Colonic mucosa (tissue), 4 donors: Measurements from ENCODE around the gene TTN. TPM values are rescaled to one million over a fixed set of nuclear protein-coding genes. Genes with fewer than 3 reads are reported as not detected.

ENCODE experiments used
- DNase-seq: peaks from one replicate; pipeline ENCODE4 v3.0.0-alpha.2; 2020
- H3K27ac ChIP-seq: fragments of 200-600 bp; one replicate; pipeline ENCODE4 v1.8.0; 2021
- H3K27me3 ChIP-seq: fragments of 200-600 bp; one replicate; pipeline ENCODE4 v1.8.0; 2021
- H3K36me3 ChIP-seq: fragments of 200-600 bp; one replicate; pipeline ENCODE4 v1.8.0; 2021
- H3K4me1 ChIP-seq: fragments of 200-600 bp; one replicate; pipeline ENCODE4 v1.8.0; 2021; ENCODE audit warnings: mild to moderate bottlenecking
- H3K4me3 ChIP-seq: fragments of 200-600 bp; one replicate; pipeline ENCODE4 v1.8.0; 2021
- H3K9ac ChIP-seq, 2 donors: one replicate each; pipeline ENCODE4 v1.7.0; 2013; ENCODE audit warnings: control low read depth in 2 of 2, low read depth in 2 of 2, low read length in 2 of 2
- H3K9me3 ChIP-seq: fragments of 200-600 bp; one replicate; pipeline ENCODE4 v1.8.0; 2021
- CTCF ChIP-seq: fragments of 200-600 bp; IDR thresholded peaks from one replicate; pipeline ENCODE4 v1.8.0; 2022; ENCODE audit warnings: antibody characterized with exemption, mild to moderate bottlenecking
- intact Hi-C: fragments of 100-400 bp; cut with DNase I; formaldehyde crosslinking; loops from one replicate; pipeline ENCODE4 v1.14.1; 2022
- total RNA-seq, 2 donors: library from RNA; stranded (reverse); fragmentation: NEBNext Ultra II Directional in 1 of 2; extraction: Animal tissue kit (Norgen Biotek cat#: 25700) in 1 of 2; gene quantifications; one replicate each; pipeline ENCODE4 v1.2.1, GENCODE V29; 2021
- donor health status: healthy.
- donor health status: DM: no; HTN: no; CAD: no.
- donor health status: DM: no; HTN: no; CAD: no.

The TTN gene
- total RNA-seq, 2 donors from 2014 or later, result 0.99 to 1.8 TPM

DNA sequence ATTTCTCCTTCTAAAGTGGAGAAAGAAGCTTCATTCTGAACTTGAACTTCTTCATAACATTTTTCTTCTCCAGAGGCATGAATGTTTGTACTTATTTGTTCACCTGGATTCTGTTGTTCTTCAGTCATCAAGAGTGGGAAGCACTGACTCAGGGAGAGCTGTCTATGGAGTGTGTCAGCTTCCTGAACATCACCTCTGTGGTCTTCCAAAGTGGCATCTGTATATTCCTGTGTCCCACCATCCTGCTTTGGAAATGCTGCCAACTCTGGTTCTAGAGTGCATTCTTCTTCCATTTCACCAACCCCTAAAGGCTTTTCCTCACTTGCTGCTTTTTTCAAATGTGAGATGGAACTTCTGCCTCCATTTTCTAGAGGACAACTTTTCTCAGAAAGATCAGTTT is 59.5 kb downstream of the TTN start:
- TF ChIP-seq CTCF, result no peak
- H3K4me3 ChIP-seq, result no peak overlapping the region
- H3K27ac ChIP-seq, result no peak overlapping the region
- no peaks in the 10 kb centered on the region for H3K9me3 ChIP-seq
- H3K36me3 ChIP-seq, result no peaks in the 10 kb centered on the region
- H3K4me1 ChIP-seq, result no peaks in the 10 kb centered on the region
- no peak for DNase-seq
- H3K27me3 ChIP-seq, result no peaks in the 10 kb centered on the region
- intact Hi-C loops, result no loop called here
- no peak overlapping the region for H3K9ac ChIP-seq

DNA sequence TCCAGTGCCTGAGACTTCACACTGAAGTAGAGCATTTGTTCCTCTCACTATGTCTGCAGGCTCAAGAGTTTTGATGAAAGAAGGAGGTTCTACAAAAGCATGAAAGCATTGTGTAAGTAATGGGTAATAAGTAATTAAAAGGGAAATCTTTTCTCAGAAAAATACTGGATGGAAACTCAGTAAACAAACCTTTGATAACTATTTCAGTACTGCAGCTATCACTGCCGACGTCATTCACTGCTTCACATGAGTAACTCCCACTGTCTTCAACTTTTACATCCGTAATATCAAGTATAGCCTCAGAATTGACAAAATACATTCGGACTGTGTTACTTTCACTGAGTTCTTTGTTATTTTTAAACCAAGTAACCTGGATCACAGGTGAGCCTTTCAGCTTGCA is 72.7 kb downstream of the TTN start:
- Histone ChIP-seq H3K4me3 (no peak overlapping the region), H3K9me3 (no peaks in the 10 kb centered on the region), H3K9ac (no peak overlapping the region), H3K36me3 (no peaks in the 10 kb centered on the region), H3K27me3 (no peaks in the 10 kb centered on the region), H3K4me1 (no peaks in the 10 kb centered on the region), H3K27ac (no peak overlapping the region)
- no peak for DNase-seq
- intact Hi-C loops, result no loop called here
- no peak for TF ChIP-seq CTCF

DNA sequence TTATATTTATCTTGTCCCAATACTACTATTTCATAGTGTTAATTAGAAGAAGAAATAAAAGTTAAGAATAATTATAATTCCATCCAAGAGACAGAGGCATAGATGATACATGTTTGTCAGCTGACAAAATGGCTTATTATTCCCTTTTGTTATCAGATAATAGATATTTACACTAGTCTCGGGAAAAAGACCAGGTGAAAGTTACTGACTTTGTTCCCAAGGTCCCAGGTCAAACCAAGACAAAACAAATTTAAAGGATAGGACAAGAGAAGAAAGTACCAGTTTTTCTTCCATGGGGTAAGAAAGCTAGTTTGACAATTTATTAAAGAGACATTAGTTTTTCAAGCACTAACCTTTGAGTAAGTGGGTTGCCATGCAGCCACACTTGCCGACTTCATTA is 73.2 kb downstream of the TTN start:
- DNase-seq, result no peak
- intact Hi-C loops, result no loop called here
- Histone ChIP-seq H3K27ac (no peak overlapping the region), H3K4me1 (no peaks in the 10 kb centered on the region), H3K9ac (no peak overlapping the region), H3K27me3 (no peaks in the 10 kb centered on the region), H3K36me3 (no peaks in the 10 kb centered on the region), H3K9me3 (no peaks in the 10 kb centered on the region), H3K4me3 (no peak overlapping the region)
- no peak for TF ChIP-seq CTCF

- Histone ChIP-seq H3K9me3 (no peaks in the 10 kb centered on the region), H3K9ac (no peak overlapping the region), H3K27ac (no peak overlapping the region), H3K4me3 (no peak overlapping the region), H3K36me3 (no peaks in the 10 kb centered on the region), H3K4me1 (no peaks in the 10 kb centered on the region), H3K27me3 (no peaks in the 10 kb centered on the region)
- TF ChIP-seq CTCF, result no peak
- intact Hi-C loops, result no loop called here
- no peak for DNase-seq
Observed at GRCh38 chr2:178732913-178733312, 74.3 kb downstream of the TTN start.

GRCh38 chr2:178731300-178731699 is 75.9 kb downstream of the TTN start:
- no peak for TF ChIP-seq CTCF
- Histone ChIP-seq H3K4me3 (no peak overlapping the region), H3K27ac (no peak overlapping the region), H3K9ac (no peak overlapping the region), H3K27me3 (no peaks in the 10 kb centered on the region), H3K36me3 (no peaks in the 10 kb centered on the region), H3K4me1 (no peaks in the 10 kb centered on the region), H3K9me3 (no peaks in the 10 kb centered on the region)
- intact Hi-C loops, result no loop called here
- no peak for DNase-seq

- intact Hi-C loops, result no loop called here
Observed at GRCh38 chr2:178730049-178730448, 77.2 kb downstream of the TTN start.

More at GRCh38 chr2:178730049-178730448, 77.2 kb downstream of the TTN start:
- Histone ChIP-seq H3K9me3 (no peaks in the 10 kb centered on the region), H3K27ac (no peak overlapping the region), H3K9ac (no peak overlapping the region), H3K27me3 (no peaks in the 10 kb centered on the region), H3K4me1 (no peaks in the 10 kb centered on the region), H3K36me3 (no peaks in the 10 kb centered on the region), H3K4me3 (no peak overlapping the region)
- TF ChIP-seq CTCF, result no peak
- no peak for DNase-seq
